B cell (primary cell): Measurements from ENCODE around the gene PRKAG2. TPM values are rescaled to one million over a fixed set of nuclear protein-coding genes. Genes with fewer than 3 reads are reported as not detected.

Source experiments
- ATAC-seq: fragments of 200-7000 bp; cut with Tn5 transposase; one replicate; pipeline ENCODE4 v1.10.0; 2021; ENCODE audit warnings: low read depth, mild to moderate bottlenecking, moderate number of reproducible peaks, moderate library complexity
- CTCF ChIA-PET: fragments of 350-600 bp; sonication (Branson Sonifier 250); formaldehyde crosslinking; loops from one replicate; lab custom pipeline; 2021; ENCODE audit warnings: antibody characterized with exemption, inconsistent platforms; lab: Charles Lee
- POLR2A ChIA-PET: fragments of 350-600 bp; sonication (Branson Sonifier 250); formaldehyde crosslinking; loops from one replicate; lab custom pipeline; 2021; ENCODE audit warnings: antibody characterized with exemption; lab: Charles Lee
- DNase-seq: peaks from one replicate; pipeline ENCODE4 v3.0.0; 2013
- H2AFZ ChIP-seq: 2 replicates; pipeline ENCODE4 v1.6.1; 2012; ENCODE audit warnings: mild to moderate bottlenecking, low read depth, low read length; ENCODE audit not compliant: insufficient read depth, poor library complexity, severe bottlenecking
- H3K27ac ChIP-seq, 2 donors: 1 replicate in 1 of 2; 2 replicates in 1 of 2; pipeline ENCODE4 v1.5.1; 2012 to 2013; ENCODE audit warnings: low read length in 2 of 2, mild to moderate bottlenecking in 2 of 2, moderate library complexity in 1 of 2
- H3K27me3 ChIP-seq, 4 experiments: fragments of 200-600 bp in 1 of 4; sonication (generic) in 1 of 4; replicated peaks in 1 of 4; 1 replicate in 2 of 4; 2 replicates in 2 of 4; pipeline versions ENCODE4 v1.6.1 to v1.7.0; 2013 to 2016; ENCODE audit warnings: low read length in 3 of 4, mild to moderate bottlenecking in 2 of 4, mixed read lengths in 1 of 4, moderate library complexity in 1 of 4; ENCODE audit not compliant: insufficient read depth in 4 of 4, control insufficient read depth in 3 of 4; ENCODE audit errors: control extremely low read depth in 1 of 4
- H3K36me3 ChIP-seq, 2 experiments: replicated peaks in 1 of 2; 1 replicate in 1 of 2; 2 replicates in 1 of 2; pipeline versions ENCODE4 v1.6.1 to v1.7.1; 2013; ENCODE audit warnings: low read length in 1 of 2; ENCODE audit not compliant: insufficient read depth in 2 of 2, control insufficient read depth in 1 of 2; ENCODE audit errors: control extremely low read depth in 1 of 2, extremely low read depth in 1 of 2
- H3K4me1 ChIP-seq, 2 donors: fragments of 200-600 bp in 1 of 2; sonication (generic) in 1 of 2; 1 replicate in 1 of 2; 2 replicates in 1 of 2; pipeline versions ENCODE4 v1.5.1 to v1.6.1; 2013 to 2017; ENCODE audit warnings: low read length in 2 of 2; ENCODE audit not compliant: control insufficient read depth in 2 of 2, insufficient read depth in 2 of 2
- H3K4me2 ChIP-seq: replicated peaks from 2 replicates; pipeline ENCODE3; 2012; ENCODE audit warnings: mild to moderate bottlenecking, low read depth, low read length; ENCODE audit not compliant: poor library complexity, severe bottlenecking
- H3K4me3 ChIP-seq, 5 experiments: fragments of 200-600 bp in 1 of 5; sonication (generic) in 1 of 5; 1 replicate in 3 of 5; 2 replicates in 2 of 5; pipeline versions ENCODE4 v1.5.1 to v1.7.0; 2011 to 2016; ENCODE audit warnings: low read length in 4 of 5, mild to moderate bottlenecking in 4 of 5, low read depth in 2 of 5, control low read depth in 1 of 5, moderate library complexity in 1 of 5; ENCODE audit not compliant: insufficient read depth in 1 of 5; ENCODE audit errors: control extremely low read depth in 1 of 5, extremely low read depth in 1 of 5
- H3K79me2 ChIP-seq: fragments of 200-600 bp; sonication (generic); one replicate; pipeline ENCODE4 v1.6.0; 2016; ENCODE audit warnings: low read length; ENCODE audit not compliant: control insufficient read depth, insufficient read depth
- H3K9ac ChIP-seq: fragments of 200-600 bp; sonication (generic); 2 replicates; pipeline ENCODE4 v1.6.1; 2017; ENCODE audit warnings: mild to moderate bottlenecking, low read length, moderate library complexity
- H3K9me3 ChIP-seq, 3 donors: one replicate each; pipeline versions ENCODE4 v1.6.1 to v1.7.1; 2013; ENCODE audit warnings: low read length in 2 of 3; ENCODE audit not compliant: control insufficient read depth in 2 of 3, insufficient read depth in 1 of 3; ENCODE audit errors: control extremely low read depth in 1 of 3
- H4K20me1 ChIP-seq: 2 replicates; pipeline ENCODE4 v1.6.0; 2012; ENCODE audit warnings: mild to moderate bottlenecking, low read length; ENCODE audit not compliant: insufficient read depth, control insufficient read depth, poor library complexity, severe bottlenecking
- H3K27ac Mint-ChIP-seq: one replicate; pipeline ENCODE4 v1.8.0; 2021; ENCODE audit warnings: mixed read lengths
- H3K27me3 Mint-ChIP-seq: one replicate; pipeline ENCODE4 v1.8.0; 2021; ENCODE audit warnings: mixed read lengths
- H3K4me1 Mint-ChIP-seq: one replicate; pipeline ENCODE4 v1.8.0; 2021; ENCODE audit warnings: mixed read lengths
- H3K4me3 Mint-ChIP-seq: one replicate; pipeline ENCODE4 v1.8.0; 2021; ENCODE audit warnings: mixed read lengths
- H3K9me3 Mint-ChIP-seq: one replicate; pipeline ENCODE4 v1.8.0; 2022; ENCODE audit warnings: mixed read lengths; ENCODE audit not compliant: insufficient read depth
- EZH2 ChIP-seq: IDR thresholded peaks from 2 replicates; pipeline ENCODE4 v1.6.1; 2012; ENCODE audit warnings: borderline replicate concordance, low read depth, mild to moderate bottlenecking, moderate library complexity, low read length; ENCODE audit not compliant: insufficient read depth, poor library complexity, severe bottlenecking
- WGBS: methylation state at CpG from one replicate; pipeline ENCODE4 v1.1.5; 2013; ENCODE audit warnings: missing lambda C conversion rate; ENCODE audit not compliant: insufficient coverage; 5-methylcytosine and 5-hydroxymethylcytosine counted together
- intact Hi-C: fragments of 100-400 bp; cut with micrococcal nuclease; formaldehyde crosslinking; loops from one replicate; pipeline ENCODE4 v1.10.0; 2022
- polyA plus RNA-seq: library from polyadenylated mRNA; depleted of rRNA; stranded (reverse); fragments of >200 nt; gene quantifications from 2 replicates; pipeline ENCODE4 v1.2.3, GENCODE V29; 2012
- total RNA-seq, 2 donors: library from RNA; stranded (reverse); fragments of 120-200 nt in 1 of 2; gene quantifications; 1 replicate in 1 of 2; 2 replicates in 1 of 2; pipeline versions ENCODE4 v1.2.3 to v1.2.4, GENCODE V29; 2013 to 2022
- TF ChIP-seq, protein P1 (sequence below): fragments of 200-600 bp; IDR thresholded peaks from one replicate; pipeline ENCODE4 v1.8.0; 2022; ENCODE audit warnings: antibody characterized with exemption, mild to moderate bottlenecking

The PRKAG2 gene
- total and polyA plus RNA-seq, 2 donors (not counting 1 experiment from before 2014, with no cell fraction given), result 22.1 to 56.3 TPM

DNA sequence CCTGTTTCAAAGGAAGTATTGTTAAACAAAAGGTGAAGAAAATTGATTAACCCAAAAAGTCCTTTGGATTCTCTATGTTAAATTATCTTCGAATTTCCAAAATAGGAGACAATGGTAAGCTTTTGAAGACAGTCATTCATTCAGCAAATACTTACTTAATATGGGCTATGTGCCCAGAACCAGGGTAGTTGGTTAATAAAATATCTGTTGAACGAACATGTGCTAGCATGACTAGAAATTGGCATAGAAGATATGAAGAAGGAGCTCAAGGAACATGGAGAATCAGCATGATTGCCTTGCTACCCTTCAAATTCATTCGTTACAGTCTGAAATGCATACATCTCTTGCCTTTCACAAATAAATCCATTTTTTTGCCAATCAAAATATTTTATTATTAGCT is 234.2 kb downstream of the PRKAG2 start:
- ChIA-PET POLR2A (no interaction called here), CTCF (interaction anchor here (0.6 to 0.7 kb wide), 2 partner anchors 194 to 1566 kb away, joined by 3 read pairs; no protein-coding TSS in a partner anchor)
- Histone ChIP-seq H3K27ac (no peak overlapping the region), H3K4me1 (no peaks in the 10 kb centered on the region), H3K79me2 (no peaks in the 10 kb centered on the region), H3K27me3 (no peaks in the 10 kb centered on the region), H3K36me3 (peaks cover 0 to 5% of the 10 kb centered on the region in 2 experiments), H3K9me3 (peaks cover 0 to 4% (median 2%) of the 10 kb centered on the region in 3 donors), H4K20me1 (no peaks in the 10 kb centered on the region), H3K9ac (no peak overlapping the region), H2AFZ (no peak overlapping the region), H3K4me3 (no peak overlapping the region), H3K4me2 (no peak overlapping the region)
- Mint-ChIP-seq H3K4me3 (no peak overlapping the region), H3K27ac (no peak overlapping the region), H3K9me3 (no peaks in the 10 kb centered on the region), H3K4me1 (no peaks in the 10 kb centered on the region), H3K27me3 (no peaks in the 10 kb centered on the region)
- TF ChIP-seq, protein P1, sequence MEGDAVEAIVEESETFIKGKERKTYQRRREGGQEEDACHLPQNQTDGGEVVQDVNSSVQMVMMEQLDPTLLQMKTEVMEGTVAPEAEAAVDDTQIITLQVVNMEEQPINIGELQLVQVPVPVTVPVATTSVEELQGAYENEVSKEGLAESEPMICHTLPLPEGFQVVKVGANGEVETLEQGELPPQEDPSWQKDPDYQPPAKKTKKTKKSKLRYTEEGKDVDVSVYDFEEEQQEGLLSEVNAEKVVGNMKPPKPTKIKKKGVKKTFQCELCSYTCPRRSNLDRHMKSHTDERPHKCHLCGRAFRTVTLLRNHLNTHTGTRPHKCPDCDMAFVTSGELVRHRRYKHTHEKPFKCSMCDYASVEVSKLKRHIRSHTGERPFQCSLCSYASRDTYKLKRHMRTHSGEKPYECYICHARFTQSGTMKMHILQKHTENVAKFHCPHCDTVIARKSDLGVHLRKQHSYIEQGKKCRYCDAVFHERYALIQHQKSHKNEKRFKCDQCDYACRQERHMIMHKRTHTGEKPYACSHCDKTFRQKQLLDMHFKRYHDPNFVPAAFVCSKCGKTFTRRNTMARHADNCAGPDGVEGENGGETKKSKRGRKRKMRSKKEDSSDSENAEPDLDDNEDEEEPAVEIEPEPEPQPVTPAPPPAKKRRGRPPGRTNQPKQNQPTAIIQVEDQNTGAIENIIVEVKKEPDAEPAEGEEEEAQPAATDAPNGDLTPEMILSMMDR, result no peak
- no peak for TF ChIP-seq EZH2
- no CpG with 5 or more reads among the region's 3 CpGs for WGBS
- ATAC-seq (no peak), DNase-seq (no peak)
- intact Hi-C loops, result no loop called here

DNA sequence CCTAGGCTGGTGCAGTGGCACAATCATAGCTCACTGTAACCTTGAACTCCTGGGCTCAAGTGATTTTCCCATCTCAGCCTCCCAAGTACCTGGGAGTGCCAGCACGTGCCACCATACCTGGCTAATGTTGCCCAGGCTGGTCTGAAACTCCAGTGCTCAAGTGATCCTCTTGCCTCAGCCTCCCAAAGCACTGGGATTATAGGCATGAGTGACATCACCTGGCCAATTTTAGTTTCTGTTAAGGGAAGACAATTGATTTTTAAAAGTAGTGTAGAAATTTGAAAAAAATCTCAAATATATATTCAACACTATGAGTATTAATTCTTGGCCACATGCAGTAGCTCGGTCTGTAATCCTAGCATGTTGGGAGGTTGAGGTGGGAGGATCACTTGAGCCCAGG is 235.3 kb downstream of the PRKAG2 start:
- H3K9me3 ChIP-seq, result peaks cover 0 to 4% (median 2%) of the 10 kb centered on the region in 3 donors
- H3K27me3 Mint-ChIP-seq, result no peaks in the 10 kb centered on the region
- no peak overlapping the region for H3K4me3 Mint-ChIP-seq
- H3K79me2 ChIP-seq, result no peaks in the 10 kb centered on the region
- H3K4me1 Mint-ChIP-seq, result no peaks in the 10 kb centered on the region
- H3K9ac ChIP-seq, result no peak overlapping the region
- 80% methylated on average over 1 of the region's 2 CpGs for WGBS
- DNase-seq (no peak), ATAC-seq (no peak)
- no peak overlapping the region for H2AFZ ChIP-seq
- no peaks in the 10 kb centered on the region for H3K4me1 ChIP-seq
- H3K36me3 ChIP-seq, result peaks cover 0 to 1% of the 10 kb centered on the region in 2 experiments
- no peaks in the 10 kb centered on the region for H3K27me3 ChIP-seq
- intact Hi-C loops, result no loop called here
- no peak overlapping the region for H3K27ac Mint-ChIP-seq
- ChIA-PET POLR2A (no interaction called here), CTCF (no interaction called here)
- H3K4me2 ChIP-seq, result no peak overlapping the region
- no peaks in the 10 kb centered on the region for H3K9me3 Mint-ChIP-seq
- no peak overlapping the region for H3K4me3 ChIP-seq
- TF ChIP-seq, protein P1, result no peak
- TF ChIP-seq EZH2, result no peak
- no peaks in the 10 kb centered on the region for H4K20me1 ChIP-seq
- no peak overlapping the region for H3K27ac ChIP-seq
